ENCODE results near the gene LPO. TPM values are rescaled to one million over a fixed set of nuclear protein-coding genes. Genes with fewer than 3 reads are reported as not detected.

LPO gene
- total and polyA plus RNA-seq, 2 donors (not counting 3 experiments of a cell fraction or from before 2014, with no cell fraction given), result not detected

- no peaks in the 10 kb centered on the region for H3K9me1 ChIP-seq (replicated peaks; ENCODE audit: control insufficient read depth, extremely low read depth, insufficient read depth, low read length)
- no peaks in the 10 kb centered on the region for H4K20me1 ChIP-seq (replicated peaks; ENCODE audit: control insufficient read depth, extremely low read depth, insufficient read depth, low read length)
- no peak overlapping the region for H3K4me2 ChIP-seq (ENCODE audit: insufficient read depth, low read length)
- no peak overlapping the region for H3K27ac ChIP-seq (ENCODE audit: insufficient read depth, low read depth, low read length)
- DNase-seq (ENCODE audit: low read depth, low spot score) (no peak), FAIRE-seq (no peak)
- no peak overlapping the region for H3K4me3 ChIP-seq (replicated peaks in 1 of 3; ENCODE audit: insufficient read depth in 1 of 3, low read depth in 1 of 3, low read length in 3 of 3)
- dilution Hi-C loops (cut with MboI; ENCODE audit: extremely low pct_ligation_motif_present, low sequenced_read_pairs), result no loop called here
- no TSS peak for BruUV-seq (replicated peaks)
- intact Hi-C loops (cut with micrococcal nuclease), result no loop called here
- no peak overlapping the region for H2AFZ ChIP-seq (ENCODE audit: low read depth, low read length)
- H3K9ac ChIP-seq (replicated peaks; ENCODE audit: extremely low read depth, insufficient read depth, low read length), result no peak overlapping the region
- no peak for TF ChIP-seq GATA2 (IDR thresholded peaks at IDR 0.05; ENCODE audit: insufficient read depth, insufficient read length, low read depth, low read length)
- no peak for TF ChIP-seq POLR2A (IDR thresholded peaks at IDR 0.05; ENCODE audit: low read depth, low read length)
- TF ChIP-seq FOS (IDR thresholded peaks at IDR 0.05; ENCODE audit: borderline replicate concordance, insufficient read depth, low read length), result no peak
- TF ChIP-seq POLR2AphosphoS5 (IDR thresholded peaks at IDR 0.05; ENCODE audit: insufficient read depth, low read depth, low read length), result no peak
- TF ChIP-seq, protein P1, sequence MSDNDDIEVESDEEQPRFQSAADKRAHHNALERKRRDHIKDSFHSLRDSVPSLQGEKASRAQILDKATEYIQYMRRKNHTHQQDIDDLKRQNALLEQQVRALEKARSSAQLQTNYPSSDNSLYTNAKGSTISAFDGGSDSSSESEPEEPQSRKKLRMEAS (IDR thresholded peaks at IDR 0.05; ENCODE audit: insufficient read depth, insufficient read length), result no peak
- TF ChIP-seq, protein P2, sequence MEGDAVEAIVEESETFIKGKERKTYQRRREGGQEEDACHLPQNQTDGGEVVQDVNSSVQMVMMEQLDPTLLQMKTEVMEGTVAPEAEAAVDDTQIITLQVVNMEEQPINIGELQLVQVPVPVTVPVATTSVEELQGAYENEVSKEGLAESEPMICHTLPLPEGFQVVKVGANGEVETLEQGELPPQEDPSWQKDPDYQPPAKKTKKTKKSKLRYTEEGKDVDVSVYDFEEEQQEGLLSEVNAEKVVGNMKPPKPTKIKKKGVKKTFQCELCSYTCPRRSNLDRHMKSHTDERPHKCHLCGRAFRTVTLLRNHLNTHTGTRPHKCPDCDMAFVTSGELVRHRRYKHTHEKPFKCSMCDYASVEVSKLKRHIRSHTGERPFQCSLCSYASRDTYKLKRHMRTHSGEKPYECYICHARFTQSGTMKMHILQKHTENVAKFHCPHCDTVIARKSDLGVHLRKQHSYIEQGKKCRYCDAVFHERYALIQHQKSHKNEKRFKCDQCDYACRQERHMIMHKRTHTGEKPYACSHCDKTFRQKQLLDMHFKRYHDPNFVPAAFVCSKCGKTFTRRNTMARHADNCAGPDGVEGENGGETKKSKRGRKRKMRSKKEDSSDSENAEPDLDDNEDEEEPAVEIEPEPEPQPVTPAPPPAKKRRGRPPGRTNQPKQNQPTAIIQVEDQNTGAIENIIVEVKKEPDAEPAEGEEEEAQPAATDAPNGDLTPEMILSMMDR (IDR thresholded peaks at IDR 0.05; ENCODE audit: extremely low read depth in 1 of 2, insufficient read depth in 1 of 2, low read depth in 1 of 2, low read length in 2 of 2), result no peak
- TF ChIP-seq JUN (IDR thresholded peaks at IDR 0.05; ENCODE audit: borderline replicate concordance, insufficient read depth, insufficient read length, low read depth), result no peak
- no peak for TF ChIP-seq EZH2 (IDR thresholded peaks at IDR 0.05; ENCODE audit: borderline replicate concordance, low read depth, low read length, severe bottlenecking)
- no peak for TF ChIP-seq MYC (IDR thresholded peaks at IDR 0.05; ENCODE audit: low read depth, low read length)
- H3K27me3 ChIP-seq (ENCODE audit: control insufficient read depth in 2 of 2, insufficient read depth in 2 of 2, low read length in 2 of 2), result peaks cover 24 to 25% of the 10 kb centered on the region in 2 experiments
- H3K36me3 ChIP-seq (ENCODE audit: control insufficient read depth in 2 of 2, extremely low read depth in 1 of 2, insufficient read depth in 2 of 2, low read length in 2 of 2), result no peaks in the 10 kb centered on the region
- POLR2A ChIA-PET, result no interaction called here
- CTCF ChIA-PET, result interaction anchor here (0.6 to 2.0 kb wide), 28 partner anchors 8 to 390 kb away, joined by 3 to 30 read pairs (median 5); partner anchors contain the start of genes LPO, MKS1, RNF43 and SUPT4H1
- no peaks in the 10 kb centered on the region for H3K4me1 ChIP-seq (ENCODE audit: control insufficient read depth, extremely low read depth, insufficient read depth, low read length)
- no peaks in the 10 kb centered on the region for H3K79me2 ChIP-seq (ENCODE audit: control insufficient read depth, insufficient read depth, low read length)
- H3K9me3 ChIP-seq (replicated peaks; ENCODE audit: control insufficient read depth, insufficient read depth, low read length), result no peaks in the 10 kb centered on the region
Measured at GRCh38 chr17:58250344-58251011, 12.1 kb downstream of the LPO start.

All from endothelial cell of umbilical vein (primary cell).